NCI-H510A treated with DMSO at 0.1 percent for 48 hours (cell line): ENCODE results near the gene ZNF697.
A peak's percentile ranks its signal among the peaks of the same experiment; 100 is the strongest.

Experiments used
- DNase-seq: peaks from one replicate; lab custom pipeline; 2025; lab: John Stamatoyannopoulos, UW

Gene ZNF697

GRCh38 chr1:119662034-119662437 lies 14.0 kb upstream of the ZNF697 start:
- no peak for DNase-seq

DNA sequence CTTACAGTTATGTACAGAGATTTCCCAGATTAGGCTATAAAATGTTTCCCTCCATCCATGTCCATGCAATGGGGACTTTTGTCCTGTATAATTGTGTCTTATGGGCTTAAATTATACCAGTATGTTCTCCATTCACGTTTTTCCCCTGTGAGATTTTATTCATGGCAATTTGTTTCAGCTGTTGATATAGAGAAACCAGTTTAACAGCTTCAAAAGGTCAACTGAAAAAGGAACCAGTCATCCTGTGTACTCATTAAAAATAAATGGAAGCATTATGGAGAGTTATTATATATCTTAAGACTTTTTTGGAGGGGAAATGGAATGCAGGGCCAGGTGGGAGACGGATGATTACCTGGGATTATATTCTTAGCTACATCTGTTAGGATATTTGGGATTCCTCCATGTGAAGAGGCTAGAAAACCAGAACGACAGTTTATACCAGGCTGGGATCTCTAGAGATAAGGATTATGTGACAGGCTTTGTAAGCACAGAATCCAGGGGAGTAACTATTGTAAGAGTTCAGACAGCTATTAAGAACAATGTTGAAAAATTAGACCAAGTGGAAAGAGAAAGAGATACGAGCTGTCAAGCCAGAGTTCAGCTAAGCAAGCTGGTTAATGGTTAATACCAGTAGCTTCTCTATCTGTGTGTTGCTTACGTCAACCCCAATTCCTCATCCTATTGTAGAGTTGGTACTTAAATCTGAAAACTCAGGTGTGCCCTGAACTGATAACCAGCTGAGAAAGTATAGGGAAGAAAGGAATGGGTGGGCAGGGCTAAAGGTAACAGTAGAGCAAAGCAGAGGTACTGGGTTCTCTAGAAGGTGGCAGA lies 12.4 kb upstream of the ZNF697 start:
- DNase-seq, result peak; percentile 44

GRCh38 chr1:119659628-119660027 lies 11.6 kb upstream of the ZNF697 start:
- no peak for DNase-seq

DNA sequence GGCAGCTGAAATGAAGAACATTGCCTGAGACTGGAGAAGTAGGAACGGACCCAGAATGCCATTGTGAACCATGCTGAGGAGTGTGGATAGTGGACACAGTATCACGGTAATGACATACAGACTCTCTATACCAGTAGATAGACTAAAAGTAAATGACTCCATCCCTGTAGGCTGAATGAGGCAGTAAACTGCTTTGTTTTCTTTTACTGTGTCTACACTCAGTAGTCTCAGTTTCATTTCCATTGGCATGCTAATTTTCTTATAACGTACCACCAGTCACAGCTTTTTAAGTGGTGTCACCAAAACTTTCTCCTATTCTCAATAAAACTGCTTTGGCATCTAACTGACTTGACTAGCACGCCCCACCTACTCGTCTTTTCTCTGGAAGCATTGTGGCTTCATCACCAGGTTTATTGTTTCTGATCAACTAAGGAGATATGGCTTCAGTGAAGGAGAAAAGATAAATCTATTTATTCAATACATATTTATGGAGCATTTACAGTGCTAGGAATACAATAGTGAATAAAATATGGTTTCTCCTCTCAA lies 8.4 kb upstream of the ZNF697 start:
- no peak for DNase-seq

DNA sequence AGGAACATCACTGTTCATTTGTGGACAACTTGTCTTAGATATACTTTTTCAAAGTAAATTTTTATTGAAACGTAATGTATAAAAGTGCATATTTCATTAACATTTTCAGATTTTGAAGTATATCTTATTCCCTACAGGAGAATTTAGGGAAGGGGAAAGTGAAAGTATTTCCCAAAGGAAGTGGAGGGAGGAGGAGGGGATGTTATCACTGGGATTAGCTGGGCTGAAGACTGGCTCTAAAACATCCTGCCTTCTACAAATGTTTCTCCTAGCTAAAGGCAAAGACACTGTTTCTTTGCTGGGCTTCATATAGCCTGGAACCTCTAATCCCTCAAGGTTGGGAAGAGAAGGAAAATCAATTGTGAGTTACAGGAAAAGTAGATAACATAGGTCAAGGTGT lies 7.1 kb upstream of the ZNF697 start:
- DNase-seq, result no peak

DNA sequence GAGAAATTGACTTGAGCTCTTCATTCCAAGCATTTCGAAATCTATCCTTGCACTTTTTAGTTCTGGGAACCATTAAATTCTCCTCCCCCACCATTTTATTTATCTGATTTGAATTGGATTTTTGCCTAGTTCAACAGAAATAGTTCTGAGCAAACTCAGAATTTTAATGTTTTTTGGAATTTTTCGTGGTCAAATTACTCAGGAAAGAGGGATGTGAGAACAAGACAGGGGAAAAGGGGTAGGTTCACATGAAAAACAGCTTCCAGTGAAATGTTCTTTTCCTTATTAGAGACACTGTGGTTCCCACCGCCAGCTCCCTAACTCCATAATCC lies 5.7 kb upstream of the ZNF697 start:
- DNase-seq, result no peak

DNA sequence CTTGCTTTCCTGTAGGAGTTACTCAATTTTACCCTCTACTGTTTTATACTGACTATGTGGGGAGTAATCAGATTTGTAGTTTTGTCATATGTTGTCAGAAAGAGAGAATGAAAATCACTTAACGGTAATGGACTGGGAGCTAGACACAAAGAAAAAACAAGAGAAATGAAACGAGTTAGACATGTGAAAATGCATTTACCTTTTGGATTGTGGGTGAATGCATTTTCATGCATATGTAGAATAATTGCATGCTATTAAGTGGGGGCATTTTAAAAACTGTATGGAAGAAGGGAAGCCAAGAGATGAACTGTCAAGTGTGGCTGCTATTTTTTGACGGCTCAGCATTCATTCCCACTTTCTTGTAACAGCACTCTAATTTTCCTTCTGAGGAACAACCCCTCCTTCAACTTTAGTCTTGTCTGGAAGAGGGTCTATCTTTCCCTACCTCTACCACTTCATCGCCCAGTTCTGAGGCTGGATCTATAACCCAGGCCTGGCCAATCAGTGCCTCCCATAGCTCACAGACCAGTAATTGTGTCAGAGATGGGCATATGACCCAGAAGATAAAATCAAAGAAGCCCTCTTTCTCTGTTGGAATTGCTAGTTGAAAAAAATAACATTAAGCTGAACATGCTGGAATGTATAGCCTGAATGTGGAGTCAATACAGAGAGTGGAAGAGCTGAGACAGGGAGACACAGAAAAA lies 5.2 kb upstream of the ZNF697 start:
- no peak for DNase-seq

GRCh38 chr1:119652587-119652986 lies 4.5 kb upstream of the ZNF697 start:
- DNase-seq, result no peak

DNA sequence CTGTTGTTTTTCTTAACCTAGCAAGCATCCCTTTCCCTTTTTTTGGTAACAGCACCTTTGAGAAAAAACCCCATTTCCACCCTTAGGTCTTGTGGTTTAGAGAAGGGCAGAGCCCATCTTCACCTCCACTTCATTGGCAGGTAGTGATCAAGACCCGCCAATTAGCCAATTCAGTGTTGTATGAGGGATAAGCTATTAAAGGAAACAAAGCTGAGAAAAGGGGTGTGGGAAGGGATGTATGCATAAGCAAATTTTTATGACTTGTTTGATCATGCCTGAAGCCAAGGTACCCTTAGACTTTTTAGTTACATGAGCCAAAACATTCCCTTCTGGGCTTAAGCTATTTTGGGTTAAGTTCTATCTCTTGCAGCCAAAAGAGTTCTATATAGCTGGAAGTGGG lies 3.6 kb upstream of the ZNF697 start:
- DNase-seq, result no peak

DNA sequence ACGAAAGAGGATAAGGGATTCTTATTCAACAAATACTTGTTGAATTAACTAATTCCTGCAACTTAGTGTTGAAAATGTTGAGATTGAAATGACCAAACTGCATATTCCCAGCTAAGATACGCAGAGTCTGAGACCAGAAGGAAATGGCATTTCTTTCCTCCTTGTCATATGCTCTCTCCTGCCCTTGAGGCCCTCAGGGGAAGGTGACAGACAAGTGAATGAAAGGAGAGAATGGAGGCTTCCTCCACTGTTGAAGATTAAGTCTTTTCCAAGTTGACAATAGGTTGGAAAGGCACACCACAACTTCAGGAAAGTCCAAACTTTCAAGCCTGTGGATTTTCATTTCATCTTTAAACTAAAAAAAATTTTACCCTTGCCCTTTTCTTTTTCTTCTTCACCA lies 3.1 kb upstream of the ZNF697 start:
- DNase-seq, result no peak

DNA sequence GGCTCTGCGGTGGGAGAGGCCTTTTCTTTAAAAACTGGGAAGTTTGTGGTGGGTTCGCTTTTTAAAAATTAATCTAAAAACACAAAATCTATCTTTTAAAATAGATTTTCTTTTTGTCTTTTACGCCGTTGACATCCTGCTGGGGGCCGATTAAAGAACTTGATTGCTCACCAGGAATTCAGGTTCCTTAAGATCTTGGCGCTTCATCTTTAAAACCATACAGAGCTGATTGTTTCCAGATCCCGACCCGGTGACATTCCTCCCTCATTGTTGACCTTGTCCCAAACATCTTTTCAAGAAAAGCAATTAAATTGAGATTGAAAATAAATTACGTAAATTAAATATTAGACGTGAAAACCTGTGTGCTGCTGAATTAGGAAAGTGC lies 546 bp upstream of the ZNF697 start:
- DNase-seq, result no peak

DNA sequence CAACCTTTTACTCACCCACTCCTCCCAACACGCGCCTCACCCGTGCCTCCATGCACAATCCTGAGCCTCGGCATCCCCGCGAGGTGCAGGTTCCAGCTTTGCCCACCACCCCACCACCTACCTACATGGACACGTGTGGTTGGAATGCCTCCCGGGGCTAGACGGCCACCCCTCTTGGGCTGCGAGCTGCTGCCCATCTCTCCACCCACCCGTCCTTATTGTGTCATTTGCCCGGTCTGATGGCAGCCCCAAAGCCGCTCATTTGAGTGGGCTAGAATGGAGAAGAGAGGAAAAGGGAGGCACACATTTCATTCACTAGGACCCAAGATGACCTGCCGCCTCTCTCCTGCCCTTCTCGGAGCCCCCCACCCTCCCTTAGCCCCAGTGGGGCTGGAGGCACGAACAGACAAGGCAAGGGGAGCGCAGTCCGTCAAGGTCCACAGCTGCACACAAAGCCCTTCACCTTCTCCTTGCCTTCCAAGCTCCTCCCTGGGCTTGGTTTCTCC lies 785 bp downstream of the ZNF697 start:
- no peak for DNase-seq

- DNase-seq, result no peak
Measured at GRCh38 chr1:119646521-119647227, 1.4 kb downstream of the ZNF697 start.

DNA sequence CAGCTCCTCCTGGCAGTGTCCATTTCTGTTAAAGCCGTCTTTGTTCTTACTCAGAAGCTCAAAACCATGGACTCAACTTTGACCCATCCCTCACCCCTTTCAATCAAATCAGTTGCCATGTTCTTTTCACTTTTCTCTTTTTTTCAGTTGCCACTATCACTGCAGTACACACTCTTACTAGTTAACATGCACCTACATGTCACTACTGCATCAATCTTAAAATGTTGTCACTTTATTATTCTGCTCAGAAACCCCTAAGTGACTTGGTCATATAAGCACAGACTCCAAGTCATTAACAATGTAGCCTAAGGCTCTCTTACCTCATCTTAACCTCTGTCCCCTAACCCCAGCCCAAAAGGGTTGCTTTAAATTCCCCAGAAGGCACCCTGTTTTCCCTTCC lies 9.0 kb downstream of the ZNF697 start:
- no peak for DNase-seq

GRCh38 chr1:119637710-119638109 lies 10.4 kb downstream of the ZNF697 start:
- DNase-seq, result no peak

DNA sequence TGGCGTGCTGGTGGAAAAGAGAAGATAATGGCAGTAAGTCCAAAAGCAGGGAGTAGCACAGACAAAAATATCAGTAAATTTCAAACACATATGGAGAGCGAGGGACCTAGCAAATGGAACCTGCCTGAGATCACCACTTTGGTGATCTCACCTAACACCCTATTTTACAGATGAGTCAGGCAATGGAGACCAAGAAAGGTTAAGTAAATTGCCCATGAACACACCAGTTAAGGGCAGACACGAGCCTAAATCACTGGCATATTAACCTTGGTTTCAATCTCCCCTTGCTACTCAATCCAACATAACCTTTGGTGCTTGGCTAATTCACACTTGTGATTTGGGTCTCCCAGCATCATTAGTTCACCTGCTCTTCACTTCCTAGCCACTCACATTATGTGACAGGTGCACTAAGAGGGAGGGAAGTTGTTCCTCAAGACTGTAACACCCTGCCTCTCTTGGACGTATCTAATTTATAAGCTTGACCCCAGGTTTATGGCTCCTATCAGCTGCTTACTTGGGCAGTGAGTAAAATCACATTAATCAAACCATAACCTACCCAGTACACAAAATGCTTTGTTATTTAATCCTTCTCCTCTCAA lies 11.5 kb downstream of the ZNF697 start:
- DNase-seq, result no peak

GRCh38 chr1:119635811-119636390 lies 12.2 kb downstream of the ZNF697 start:
- DNase-seq, result no peak

GRCh38 chr1:119634016-119634415 lies 14.1 kb downstream of the ZNF697 start:
- DNase-seq, result no peak

GRCh38 chr1:119633575-119633974 lies 14.5 kb downstream of the ZNF697 start:
- no peak for DNase-seq

DNA sequence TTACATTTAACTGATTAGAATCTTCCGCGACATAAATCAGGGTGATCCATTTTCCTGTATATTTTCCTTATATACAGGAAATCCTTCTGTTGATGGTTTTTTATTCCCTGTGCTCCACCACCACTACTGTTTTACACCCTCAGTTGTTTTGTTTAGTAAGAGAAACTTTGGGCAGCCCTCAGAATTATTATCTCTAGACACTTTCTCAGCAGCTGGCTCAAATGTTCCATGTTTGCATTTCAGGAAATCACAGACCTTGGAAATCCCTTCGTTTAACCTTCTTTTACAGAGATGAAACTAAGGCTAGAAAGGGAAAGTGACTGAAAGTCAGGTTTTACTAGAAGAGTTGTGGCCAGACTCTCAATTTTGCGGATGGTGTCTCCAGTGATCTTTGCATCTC lies 15.2 kb downstream of the ZNF697 start:
- DNase-seq, result no peak

- DNase-seq, result no peak
Measured at GRCh38 chr1:119632103-119632490, 16.0 kb downstream of the ZNF697 start.
